Mesothelial cell of epicardium (in vitro differentiated cells): ENCODE measurements around the gene TFAP2E. TPM values are rescaled to one million over a fixed set of nuclear protein-coding genes. Genes with fewer than 3 reads are reported as not detected.
A peak's percentile ranks its signal among the peaks of the same experiment; 100 is the strongest.

Experiments used
- DNase-seq, 2 experiments: peaks; one replicate each; pipeline ENCODE4 v3.0.0; 2021; ENCODE audit warnings: low spot score in 2 of 2; ENCODE audit not compliant: unreplicated experiment in 2 of 2
- H3K27ac Mint-ChIP-seq: 2 replicates; pipeline ENCODE4 v1.8.0; 2021; ENCODE audit warnings: mixed read lengths
- H3K27me3 Mint-ChIP-seq: 2 replicates; pipeline ENCODE4 v1.8.0; 2021; ENCODE audit warnings: low read depth, mixed read lengths
- H3K36me3 Mint-ChIP-seq: 2 replicates; pipeline ENCODE4 v1.8.0; 2021; ENCODE audit warnings: mixed read lengths
- H3K4me1 Mint-ChIP-seq: 2 replicates; pipeline ENCODE4 v1.8.0; 2021; ENCODE audit warnings: mixed read lengths
- H3K4me3 Mint-ChIP-seq: 2 replicates; pipeline ENCODE4 v1.8.0; 2021; ENCODE audit warnings: mild to moderate bottlenecking, moderate library complexity, mixed read lengths
- H3K9me3 Mint-ChIP-seq: 2 replicates; pipeline ENCODE4 v1.8.0; 2021; ENCODE audit warnings: mixed read lengths
- CTCF ChIP-seq: fragments of 200-600 bp; sonication (generic); IDR thresholded peaks from one replicate; pipeline ENCODE4 v1.5.0; 2021; ENCODE audit warnings: antibody characterized with exemption; ENCODE audit not compliant: unreplicated experiment
- total RNA-seq: library from RNA; stranded (reverse); gene quantifications from 3 replicates; pipeline ENCODE4 v1.2.1, GENCODE V29; 2021

The TFAP2E gene
- total RNA-seq, 1 donor from 2014 or later = 2.9 TPM

GRCh38 chr1:35605867-35606182 is 32.7 kb downstream of the TFAP2E start:
- no peaks in the 10 kb centered on the region for H3K27me3 Mint-ChIP-seq
- DNase-seq = no peak
- peaks cover 16% of the 10 kb centered on the region for H3K4me1 Mint-ChIP-seq
- H3K36me3 Mint-ChIP-seq = peaks cover 43% of the 10 kb centered on the region
- H3K27ac Mint-ChIP-seq = peak overlapping the region; percentile 89
- H3K9me3 Mint-ChIP-seq = peaks cover 19% of the 10 kb centered on the region
- no peak for TF ChIP-seq CTCF
- no peak overlapping the region for H3K4me3 Mint-ChIP-seq

- DNase-seq = no peak
- Mint-ChIP-seq H3K4me1 (no peaks in the 10 kb centered on the region), H3K4me3 (no peak overlapping the region), H3K27me3 (no peaks in the 10 kb centered on the region), H3K27ac (no peak overlapping the region), H3K36me3 (peaks cover 37% of the 10 kb centered on the region), H3K9me3 (peaks cover 13% of the 10 kb centered on the region)
- TF ChIP-seq CTCF = no peak
These were observed 38.5 kb downstream of the TFAP2E start for GRCh38 chr1:35611655-35612054.

GRCh38 chr1:35615440-35615839 is 42.3 kb downstream of the TFAP2E start:
- no peaks in the 10 kb centered on the region for H3K27me3 Mint-ChIP-seq
- H3K9me3 Mint-ChIP-seq = no peaks in the 10 kb centered on the region
- H3K36me3 Mint-ChIP-seq = peaks cover 29% of the 10 kb centered on the region
- no peaks in the 10 kb centered on the region for H3K4me1 Mint-ChIP-seq
- H3K4me3 Mint-ChIP-seq = no peak overlapping the region
- no peak overlapping the region for H3K27ac Mint-ChIP-seq
- TF ChIP-seq CTCF = no peak
- no peak for DNase-seq

GRCh38 chr1:35619237-35620121 is 46.4 kb downstream of the TFAP2E start:
- peaks cover 19% of the 10 kb centered on the region for H3K36me3 Mint-ChIP-seq
- H3K9me3 Mint-ChIP-seq = no peaks in the 10 kb centered on the region
- DNase-seq = no peak
- no peaks in the 10 kb centered on the region for H3K27me3 Mint-ChIP-seq
- H3K27ac Mint-ChIP-seq = no peak overlapping the region
- no peak for TF ChIP-seq CTCF
- H3K4me3 Mint-ChIP-seq = no peak overlapping the region
- no peaks in the 10 kb centered on the region for H3K4me1 Mint-ChIP-seq

- no peaks in the 10 kb centered on the region for H3K27me3 Mint-ChIP-seq
- no peaks in the 10 kb centered on the region for H3K9me3 Mint-ChIP-seq
- no peak for DNase-seq
- no peak overlapping the region for H3K27ac Mint-ChIP-seq
- no peak for TF ChIP-seq CTCF
- no peaks in the 10 kb centered on the region for H3K4me1 Mint-ChIP-seq
- no peak overlapping the region for H3K4me3 Mint-ChIP-seq
- H3K36me3 Mint-ChIP-seq = peaks cover 22% of the 10 kb centered on the region
These were observed 49.5 kb downstream of the TFAP2E start for GRCh38 chr1:35622510-35623178.
